HL-60 (cell line): ENCODE measurements around the gene TGFB3.

ENCODE experiments used
- CTCF ChIP-seq: IDR thresholded peaks from one replicate; pipeline ENCODE4 v1.5.1; 2011; ENCODE audit warnings: low read length, control low read depth, inconsistent platforms; ENCODE audit not compliant: insufficient read depth
- GABPA ChIP-seq: IDR thresholded peaks from 2 replicates; pipeline ENCODE4 v1.6.1; 2012; ENCODE audit warnings: low read depth
- REST ChIP-seq: IDR thresholded peaks from 2 replicates; pipeline ENCODE4 v1.6.1; 2012; ENCODE audit warnings: low read depth; ENCODE audit not compliant: insufficient replicate concordance
- SPI1 ChIP-seq: IDR thresholded peaks from 2 replicates; pipeline ENCODE4 v1.6.1; 2012; ENCODE audit warnings: low read depth, mild to moderate bottlenecking, borderline replicate concordance

- TF ChIP-seq SPI1 (no peak), REST (no peak), GABPA (no peak), CTCF (no peak)
Observed at GRCh38 chr14:75978249-75978731, 3.5 kb downstream of the TGFB3 start.
